ENCODE measurements around the gene VPS9D1.
"Not testable (repeated sequence)": the region's sequence is repeated elsewhere in the genome, so short reads cannot be mapped to it uniquely, and the experiment has no call there.

VPS9D1 gene

DNA sequence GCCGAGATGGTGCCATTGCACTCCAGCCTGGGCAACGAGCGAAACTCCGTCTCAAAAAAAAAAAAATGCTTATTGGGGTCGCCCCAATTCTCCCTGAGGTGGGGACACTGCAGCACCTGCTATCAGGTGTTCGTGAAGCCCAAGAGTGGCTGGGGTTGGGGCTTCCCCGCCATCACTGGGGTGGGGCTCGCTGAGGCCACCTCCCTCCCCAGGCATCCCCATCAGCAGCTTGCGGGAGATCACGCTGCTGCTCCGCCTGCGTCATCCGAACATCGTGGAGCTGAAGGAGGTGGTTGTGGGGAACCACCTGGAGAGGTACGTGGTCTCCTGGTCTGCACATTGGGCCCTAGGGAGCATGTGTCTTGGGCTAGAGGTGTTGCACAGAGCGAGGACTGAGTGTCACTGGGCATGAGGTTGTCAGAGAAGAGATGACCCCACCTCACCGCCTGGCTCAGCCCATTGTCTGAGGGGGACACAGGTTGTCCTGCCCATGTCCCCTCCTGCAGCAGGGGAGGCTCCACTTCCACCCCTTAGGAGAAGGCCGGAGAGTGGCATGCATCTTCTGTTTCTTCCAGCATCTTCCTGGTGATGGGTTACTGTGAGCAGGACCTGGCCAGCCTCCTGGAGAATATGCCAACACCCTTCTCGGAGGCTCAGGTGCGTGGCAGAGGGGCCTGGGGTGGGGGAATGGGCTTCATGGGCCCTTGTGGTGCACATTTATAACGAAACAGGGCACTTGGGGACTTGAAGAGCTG lies 29.3 kb downstream of the VPS9D1 start:
- no peak overlapping the region for H3K4me3 ChIP-seq (ENCODE audit: low read length)
- no peak for TF ChIP-seq CTCF (conservative IDR thresholded peaks at IDR 0.05; ENCODE audit: low read depth, low read length)
- no peak for DNase-seq (ENCODE audit: low read depth)

DNA sequence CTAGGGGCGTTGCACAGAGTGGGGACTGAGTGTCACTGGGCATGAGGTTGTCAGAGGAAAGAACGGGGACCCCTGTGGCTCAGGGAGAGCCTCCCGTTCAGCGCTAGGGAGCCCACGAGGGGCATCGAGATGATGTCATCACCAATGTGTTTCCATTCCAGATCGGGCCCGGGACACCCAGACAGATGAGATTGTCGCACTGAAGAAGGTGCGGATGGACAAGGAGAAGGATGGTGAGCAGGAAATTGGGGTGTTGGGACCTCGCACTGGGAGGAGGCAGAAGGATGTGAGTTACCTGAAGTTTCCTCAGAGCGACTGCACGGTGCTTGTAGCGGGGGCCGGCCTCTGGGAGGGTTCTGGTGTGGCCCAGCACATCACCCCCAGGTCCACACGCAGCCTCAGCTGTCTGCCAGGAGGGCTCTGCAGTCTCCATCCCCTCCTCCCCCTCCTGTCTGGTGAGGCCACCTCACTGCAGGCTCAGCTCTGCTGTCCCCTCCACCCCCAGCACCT lies 30.3 kb downstream of the VPS9D1 start:
- DNase-seq (ENCODE audit: low read depth) = no peak
- no peak overlapping the region for H3K4me3 ChIP-seq (ENCODE audit: low read length)
- no peak for TF ChIP-seq CTCF (conservative IDR thresholded peaks at IDR 0.05; ENCODE audit: low read depth, low read length)

- not testable (repeated sequence) for H3K4me3 ChIP-seq (ENCODE audit: low read length); DNase-seq (ENCODE audit: low read depth)
Observed at GRCh38 chr16:89689621-89690020, 31.1 kb downstream of the VPS9D1 start.

DNA sequence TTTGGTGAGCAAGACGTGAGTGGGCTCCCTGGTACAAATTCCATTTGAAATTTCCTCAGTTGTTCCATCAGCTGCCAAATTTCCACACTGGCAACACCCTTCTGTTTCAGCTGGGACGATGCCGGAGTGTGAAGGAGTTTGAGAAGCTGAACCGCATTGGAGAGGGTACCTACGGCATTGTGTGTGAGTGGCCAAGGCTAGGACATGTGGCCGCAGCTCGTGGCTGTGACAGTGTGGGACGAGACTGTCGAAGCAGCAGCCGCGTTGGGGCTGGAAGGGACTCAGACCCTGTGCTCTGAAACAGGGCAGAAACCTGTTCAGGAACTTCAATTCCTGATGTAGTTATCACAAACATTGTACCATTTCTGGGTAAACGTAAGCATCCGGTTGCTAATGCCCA lies 31.6 kb downstream of the VPS9D1 start:
- DNase-seq (ENCODE audit: low read depth) = no peak
- no peak overlapping the region for H3K4me3 ChIP-seq (ENCODE audit: low read length)
- TF ChIP-seq CTCF (conservative IDR thresholded peaks at IDR 0.05; ENCODE audit: low read depth, low read length) = no peak

DNA sequence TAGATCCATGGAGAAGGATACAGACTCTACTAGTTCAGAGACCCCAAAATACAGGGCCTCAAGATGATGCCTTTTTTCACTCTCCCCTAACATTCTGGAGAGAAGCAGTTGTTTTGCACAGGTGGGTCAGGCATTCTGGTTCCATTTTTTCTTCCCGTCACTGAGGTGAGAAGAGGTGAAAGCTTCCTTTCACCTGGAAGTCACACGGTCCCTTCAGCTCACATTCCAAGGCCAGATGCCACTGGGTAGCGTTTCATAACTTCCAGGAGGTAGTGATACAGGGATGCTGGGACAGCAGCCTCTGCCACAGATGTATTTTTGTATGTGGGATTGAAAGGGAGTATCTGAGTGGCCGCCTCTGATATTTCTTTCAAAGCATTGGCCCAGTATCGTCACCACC lies 32.3 kb downstream of the VPS9D1 start:
- no peak for TF ChIP-seq CTCF (conservative IDR thresholded peaks at IDR 0.05; ENCODE audit: low read depth, low read length)
- DNase-seq (ENCODE audit: low read depth) = no peak
- H3K4me3 ChIP-seq (ENCODE audit: low read length) = no peak overlapping the region

DNA sequence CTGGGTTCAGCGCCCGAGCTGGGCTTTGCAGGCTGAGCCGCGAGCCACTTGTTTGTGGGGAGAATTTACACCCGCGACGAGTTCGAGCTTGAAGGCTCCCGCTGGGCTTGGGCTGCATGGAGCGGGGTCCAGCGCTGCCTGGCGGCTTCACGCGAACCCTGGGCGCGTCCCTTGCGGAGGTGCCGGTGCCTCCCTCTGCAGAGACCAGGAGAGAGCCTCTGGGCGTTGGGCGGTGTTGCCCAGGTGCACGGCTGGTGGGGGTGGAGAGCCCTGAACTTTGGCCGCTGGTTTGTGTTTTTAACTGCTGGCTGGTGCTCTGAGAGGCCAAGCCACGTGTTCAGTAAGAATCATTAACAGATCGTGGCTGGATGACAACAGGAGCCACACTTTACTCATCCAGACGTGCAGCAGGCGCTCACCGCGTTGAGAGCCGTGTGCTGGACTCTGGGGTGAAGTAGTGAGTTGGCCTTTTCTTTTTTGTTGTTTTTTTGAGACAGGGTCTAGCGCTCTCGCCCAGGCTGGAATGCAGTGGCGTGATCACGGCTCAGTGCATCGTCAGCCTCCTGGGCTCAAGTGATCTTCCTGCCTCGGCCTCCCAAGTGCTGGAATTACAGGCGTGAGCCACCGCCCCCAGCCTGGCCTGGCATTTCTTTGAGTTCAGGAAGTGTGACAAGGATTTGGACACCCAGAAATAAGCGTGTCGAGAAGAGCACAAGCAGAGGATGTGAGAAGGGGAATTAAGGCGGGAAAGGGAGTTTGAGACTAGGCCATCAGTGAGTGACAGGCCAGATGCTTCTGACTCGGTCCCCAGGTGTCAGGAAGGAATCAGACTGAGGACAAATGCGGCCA lies 33.4 kb downstream of the VPS9D1 start:
- peak; percentile 16 for DNase-seq (ENCODE audit: low read depth)
- H3K4me3 ChIP-seq (ENCODE audit: low read length) = peak overlapping the region; percentile 78
- TF ChIP-seq CTCF (conservative IDR thresholded peaks at IDR 0.05; ENCODE audit: low read depth, low read length) = peak; percentile 2

DNA sequence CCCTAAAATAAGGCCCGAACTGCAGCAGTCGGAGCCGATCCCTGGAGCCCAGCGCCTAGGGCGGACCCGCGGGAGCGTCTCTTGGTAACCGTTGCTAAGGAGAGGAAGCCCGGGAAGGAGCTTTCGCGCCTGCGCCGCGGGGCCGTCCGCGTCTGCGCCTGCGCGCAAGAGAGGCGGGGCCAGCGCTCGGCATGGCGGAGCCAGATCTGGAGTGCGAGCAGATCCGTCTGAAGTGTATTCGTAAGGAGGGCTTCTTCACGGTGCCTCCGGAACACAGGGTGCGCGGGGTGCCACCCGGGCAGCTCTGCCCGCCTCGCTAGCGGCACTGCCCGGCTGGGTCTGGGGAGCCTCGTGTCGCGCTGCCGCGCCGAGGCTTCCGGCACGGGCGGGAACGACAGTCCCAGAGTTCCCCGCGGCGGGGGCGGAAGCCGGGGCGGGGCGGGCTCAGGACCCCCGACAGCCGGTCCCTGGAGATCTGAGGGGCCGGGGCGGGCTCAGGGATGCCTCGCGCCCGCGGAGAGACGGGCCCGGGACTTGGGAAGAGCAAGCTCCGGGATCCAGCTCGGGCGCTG lies 34.1 kb downstream of the VPS9D1 start, which contains the start of gene CDK10:
Gene CDK10 (plus strand): TSS at position 170 of the 572 bp plus-strand sequence. CDS start 22 bp downstream, at position 192.
- no peak for TF ChIP-seq CTCF (conservative IDR thresholded peaks at IDR 0.05; ENCODE audit: low read depth, low read length)
- peak; percentile 38 for DNase-seq (ENCODE audit: low read depth)
- H3K4me3 ChIP-seq (ENCODE audit: low read length) = peak within 1 kb of the TSS; percentile 78

Measured in retinal pigment epithelial cell (primary cell).